GM12878 (cell line): ENCODE results near the gene SFI1. TPM values are rescaled to one million over a fixed set of nuclear protein-coding genes. Genes with fewer than 3 reads are reported as not detected.

Experiments
- CREM ChIP-seq: IDR thresholded peaks from 2 replicates; pipeline ENCODE4 v1.6.1; 2014; ENCODE audit warnings: antibody characterized with exemption, low read depth
- CTCF ChIP-seq, 3 experiments: IDR thresholded peaks in 2 of 3; conservative IDR thresholded peaks in 1 of 3; 2 replicates each; pipeline ENCODE4 v1.5.1; 2011; ENCODE audit warnings: low read depth in 3 of 3, low read length in 3 of 3, mild to moderate bottlenecking in 3 of 3, control low read depth in 2 of 3, moderate library complexity in 2 of 3, inconsistent platforms in 1 of 3, mixed read lengths in 1 of 3; ENCODE audit not compliant: control insufficient read depth in 2 of 3, insufficient read depth in 1 of 3; ENCODE audit errors: extremely low read depth in 1 of 3
- DPF2 ChIP-seq: fragments of 450-650 bp; IDR thresholded peaks from 2 replicates; pipeline ENCODE4 v1.6.1; 2017; ENCODE audit warnings: mild to moderate bottlenecking
- EED ChIP-seq: sonication (generic); IDR thresholded peaks from 2 replicates; pipeline ENCODE4 v1.6.1; 2016; ENCODE audit warnings: antibody characterized with exemption, low read depth
- GABPA ChIP-seq: IDR thresholded peaks from 2 replicates; pipeline ENCODE4 v1.6.1; 2014; ENCODE audit warnings: antibody characterized with exemption, low read depth, mild to moderate bottlenecking, inconsistent platforms
- IRF5 ChIP-seq: fragments of 450-650 bp; IDR thresholded peaks from 2 replicates; pipeline ENCODE4 v1.6.1; 2017; ENCODE audit warnings: borderline replicate concordance
- MYC ChIP-seq: IDR thresholded peaks from 2 replicates; pipeline ENCODE4 v1.6.1; 2011; ENCODE audit warnings: mild to moderate bottlenecking, low read length, moderate library complexity, inconsistent platforms; ENCODE audit not compliant: insufficient read depth, insufficient replicate concordance, insufficient read length, severe bottlenecking
- PKNOX1 ChIP-seq: fragments of 450-650 bp; IDR thresholded peaks from 2 replicates; pipeline ENCODE4 v1.6.1; 2016; ENCODE audit warnings: mild to moderate bottlenecking
- RUNX3 ChIP-seq: IDR thresholded peaks from 2 replicates; pipeline ENCODE4 v1.6.1; 2012; ENCODE audit warnings: low read length, inconsistent platforms
- SMARCA5 ChIP-seq: fragments of 450-650 bp; IDR thresholded peaks from 2 replicates; pipeline ENCODE4 v1.6.1; 2017; ENCODE audit warnings: mild to moderate bottlenecking
- TAF1 ChIP-seq: IDR thresholded peaks from 2 replicates; pipeline ENCODE4 v1.6.1; 2011; ENCODE audit warnings: mild to moderate bottlenecking, low read depth, low read length, borderline replicate concordance
- TCF3 ChIP-seq: IDR thresholded peaks from 2 replicates; pipeline ENCODE4 v1.6.1; 2012; ENCODE audit warnings: low read depth, mild to moderate bottlenecking, low read length, borderline replicate concordance; ENCODE audit not compliant: insufficient read depth
- ZBTB40 ChIP-seq: fragments of 450-650 bp; IDR thresholded peaks from 2 replicates; pipeline ENCODE4 v1.6.1; 2016; ENCODE audit warnings: mild to moderate bottlenecking, moderate library complexity, borderline replicate concordance
- ZNF384 ChIP-seq: IDR thresholded peaks from 2 replicates; pipeline ENCODE4 v1.6.1; 2012; ENCODE audit warnings: low read depth, mild to moderate bottlenecking, low read length, improper control_type of control experiment, borderline replicate concordance
- ZNF592 ChIP-seq: fragments of 450-650 bp; IDR thresholded peaks from 2 replicates; pipeline ENCODE4 v1.6.1; 2017; ENCODE audit warnings: mild to moderate bottlenecking, moderate library complexity
- polyA plus RNA-seq, 11 experiments: library from polyadenylated mRNA; depleted of rRNA in 4 of 11; unstranded in 6 of 11; stranded (reverse) in 5 of 11; fragments of >200 nt; fragmentation: Nextera tagmentation in 4 of 11; fragmentation: Illumina TruSeq in 1 of 11; extraction: Ambion mirVana in 4 of 11; extraction: Trizol in 1 of 11; gene quantifications; 1 replicate in 1 of 11; 2 replicates in 10 of 11; pipeline versions ENCODE4 v1.2.1 to v1.2.3, GENCODE V29; 2011 to 2016; ENCODE audit warnings: inconsistent platforms in 2 of 11, missing spikeins in 2 of 11, low read depth in 1 of 11
- total RNA-seq, 4 experiments: library from RNA; depleted of rRNA in 3 of 4; stranded (reverse); fragments of >200 nt in 3 of 4; fragmentation: Illumina TruSeq in 1 of 4; extraction: Trizol in 1 of 4; gene quantifications; 2 replicates each; pipeline versions ENCODE4 v1.2.1 to v1.2.3, GENCODE V29; 2013 to 2021

SFI1 gene
- total and polyA plus RNA-seq, 10 of the 15 experiments (the other 5 are each of a cell fraction or from before 2014, with no cell fraction given): 6.3 to 70.1 (median 30.4) TPM

- TF ChIP-seq ZNF592 (no peak), MYC (no peak), SMARCA5 (no peak), CREM (peak; percentile 14; the same call in 1 of the 2 replicates), PKNOX1 (peak; percentile 88), DPF2 (no peak), ZNF384 (no peak), CTCF (IDR thresholded peaks at IDR 0.05 in 2 of 3, conservative IDR thresholded peaks at IDR 0.05 in 1 of 3; ENCODE audit: control insufficient read depth in 2 of 3, extremely low read depth in 1 of 3, insufficient read depth in 1 of 3, low read depth in 3 of 3, low read length in 3 of 3) (peak; percentile 10 to 51 (median 47); a peak in 4 of 6 replicates), TAF1 (peak; percentile 36; the same call in 1 of the 2 replicates), TCF3 (no peak), GABPA (no peak), IRF5 (no peak), RUNX3 (0 out of 2 replicates have a peak, but pooled peaks have one; percentile 5), EED (peak; percentile 35; the same call in 1 of the 2 replicates), ZBTB40 (no peak)
Observed at GRCh38 chr22:31637447-31637890, 141.1 kb downstream of the SFI1 start (continued).
